ENCODE measurements around the gene ENPP4.
"Not testable (repeated sequence)": the region's sequence is repeated elsewhere in the genome, so short reads cannot be mapped to it uniquely, and the experiment has no call there.

The ENPP4 gene

GRCh38 chr6:46129629-46130511 is at the start of gene ENPP4:
Gene ENPP4, plus strand, starts transcription at chr6:46129989. Its CDS starts 9,595 bp downstream, at chr6:46139584.
- peak; percentile 68 to 86 (median 81) for DNase-seq (ENCODE audit: low read depth in 3 of 3)

GRCh38 chr6:46080111-46080510 is 49.7 kb upstream of the ENPP4 start:
- DNase-seq (ENCODE audit: low read depth in 3 of 3), result no peak

- DNase-seq (ENCODE audit: low read depth in 3 of 3), result not testable (repeated sequence)
Observed at GRCh38 chr6:46085688-46086087, 44.1 kb upstream of the ENPP4 start.

GRCh38 chr6:46090115-46091079 is 39.4 kb upstream of the ENPP4 start:
- peak in 2 of 3 experiments; percentile 15 to 21 for DNase-seq (ENCODE audit: low read depth in 3 of 3)

GRCh38 chr6:46091080-46091478 is 38.7 kb upstream of the ENPP4 start:
- no peak for DNase-seq (ENCODE audit: low read depth in 3 of 3)

GRCh38 chr6:46095251-46095650 is 34.5 kb upstream of the ENPP4 start:
- no peak for DNase-seq (ENCODE audit: low read depth in 3 of 3)

DNA sequence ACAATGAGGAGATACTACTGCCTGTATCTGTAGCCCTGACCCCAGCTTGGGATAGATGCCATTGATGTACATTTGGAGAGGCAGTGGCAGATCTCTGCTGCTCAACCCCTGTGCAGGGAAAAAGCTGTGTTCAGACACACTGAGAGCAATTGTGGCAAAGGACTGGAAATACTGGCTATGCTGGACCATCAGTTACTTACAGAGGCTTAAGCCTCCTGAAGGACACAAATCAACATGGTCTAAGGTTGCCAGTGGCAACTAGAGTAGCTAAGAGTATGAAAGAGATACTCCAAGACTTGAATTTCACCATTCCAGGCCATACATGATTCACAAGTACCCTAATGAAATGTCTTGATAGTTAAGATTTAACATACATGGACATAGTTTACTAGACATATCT is 32.4 kb upstream of the ENPP4 start:
- no peak for DNase-seq (ENCODE audit: low read depth in 3 of 3)

DNA sequence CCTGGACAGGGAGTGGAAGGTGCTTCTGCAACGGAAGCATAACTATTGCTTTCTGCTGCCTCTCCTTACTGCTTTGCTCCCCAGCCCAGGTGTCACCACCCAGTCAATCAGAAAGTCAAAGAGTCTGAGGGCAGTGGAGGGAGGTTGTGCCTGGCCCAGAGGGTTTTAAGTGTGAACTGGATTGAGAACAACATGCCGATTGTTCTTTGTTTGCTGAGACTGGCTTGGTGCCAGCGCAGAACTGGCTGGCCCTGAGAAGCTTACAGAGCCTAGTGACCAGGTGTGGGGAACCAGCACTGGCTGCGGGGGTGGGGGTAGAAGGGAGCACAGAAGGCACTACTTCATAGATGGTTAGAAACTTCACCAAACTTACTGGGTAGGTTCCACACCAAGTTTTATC is 31.1 kb upstream of the ENPP4 start:
- no peak for DNase-seq (ENCODE audit: low read depth in 3 of 3)

DNA sequence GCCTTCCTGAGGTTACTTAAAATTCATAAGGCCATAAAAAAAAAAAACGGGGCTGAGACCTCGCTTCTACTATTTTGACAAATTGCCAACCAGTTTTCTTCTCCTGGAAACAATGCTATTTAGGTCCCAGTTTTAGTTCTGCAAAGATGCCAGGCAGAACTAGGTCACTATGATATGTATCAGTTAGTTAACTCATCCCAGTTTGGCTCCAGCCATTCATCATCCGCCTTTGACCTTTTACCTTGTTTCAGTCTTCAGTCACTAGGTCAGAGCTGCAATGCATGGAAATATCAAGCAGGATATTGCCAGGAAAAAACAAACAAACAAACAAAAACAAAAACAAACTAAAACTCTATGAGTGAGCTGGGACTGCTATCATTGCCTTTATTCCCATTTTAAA is 29.8 kb upstream of the ENPP4 start:
- no peak for DNase-seq (ENCODE audit: low read depth in 3 of 3)

- no peak for DNase-seq (ENCODE audit: low read depth in 3 of 3)
Observed at GRCh38 chr6:46102123-46102522, 27.7 kb upstream of the ENPP4 start.

GRCh38 chr6:46103441-46104115 is 26.2 kb upstream of the ENPP4 start:
- DNase-seq (ENCODE audit: low read depth in 3 of 3), result no peak

DNA sequence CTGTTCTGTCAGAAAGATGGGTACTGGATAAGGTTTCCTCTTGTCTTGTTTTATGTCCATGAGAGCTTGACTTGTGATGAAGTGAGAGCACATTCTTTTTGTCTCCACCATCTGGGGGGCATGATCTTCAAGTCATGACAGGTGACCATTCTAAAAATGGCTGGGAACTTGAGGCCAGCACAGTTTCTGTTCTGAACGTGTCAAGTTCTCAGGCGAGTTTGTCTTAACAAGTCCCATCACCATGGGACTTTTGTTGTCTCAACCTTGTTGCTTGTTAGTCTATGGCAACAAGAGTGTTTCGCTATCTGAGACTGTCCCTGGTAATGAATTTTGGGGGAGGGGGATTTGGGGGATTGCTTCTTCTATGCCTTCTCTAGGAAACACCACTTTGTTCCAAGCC is 25.6 kb upstream of the ENPP4 start:
- no peak for DNase-seq (ENCODE audit: low read depth in 3 of 3)

DNA sequence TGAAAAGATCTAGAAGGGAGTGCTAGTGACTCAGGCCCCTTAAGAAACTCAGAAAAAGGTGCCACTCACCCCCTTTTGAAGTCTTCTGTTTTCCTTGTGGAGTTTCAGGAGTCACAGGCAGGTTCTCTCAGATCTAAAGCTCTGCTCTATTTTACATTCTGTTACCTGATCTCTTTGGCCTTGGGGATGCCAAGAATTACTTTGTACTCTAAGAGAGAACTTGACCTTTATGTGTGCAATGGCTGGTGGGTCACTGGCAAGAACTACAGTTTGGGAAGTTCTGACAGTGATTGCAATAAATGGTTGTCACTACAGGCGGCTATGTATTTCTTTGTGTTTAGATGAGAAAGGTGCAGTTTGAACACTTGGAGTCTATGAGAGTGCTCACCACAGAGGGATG is 24.2 kb upstream of the ENPP4 start:
- no peak for DNase-seq (ENCODE audit: low read depth in 3 of 3)

- no peak for DNase-seq (ENCODE audit: low read depth in 3 of 3)
Observed at GRCh38 chr6:46113370-46113769, 16.4 kb upstream of the ENPP4 start.

GRCh38 chr6:46115634-46116033 is 14.2 kb upstream of the ENPP4 start:
- no peak for DNase-seq (ENCODE audit: low read depth in 3 of 3)

DNA sequence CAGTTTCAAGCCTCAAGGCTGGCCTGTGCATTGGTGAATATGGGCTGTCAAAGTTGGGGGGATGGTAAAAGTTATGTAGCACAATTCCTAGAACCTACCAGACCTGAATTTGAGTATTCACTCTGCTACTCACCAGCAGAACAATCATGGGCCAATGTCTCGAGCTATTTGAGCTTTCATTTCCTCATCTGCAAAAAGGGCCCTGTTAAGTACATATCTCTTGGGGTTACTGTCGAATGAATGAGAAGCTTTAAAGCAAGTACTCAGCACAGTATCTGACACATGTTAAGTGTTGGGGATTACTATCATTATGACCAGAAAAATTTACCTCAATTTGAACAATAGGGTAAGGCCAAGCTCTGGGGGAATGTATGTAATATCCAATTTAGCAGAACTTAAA is 13.5 kb upstream of the ENPP4 start:
- DNase-seq (ENCODE audit: low read depth in 3 of 3), result no peak

- no peak for DNase-seq (ENCODE audit: low read depth in 3 of 3)
Observed at GRCh38 chr6:46118157-46118556, 11.6 kb upstream of the ENPP4 start.

DNA sequence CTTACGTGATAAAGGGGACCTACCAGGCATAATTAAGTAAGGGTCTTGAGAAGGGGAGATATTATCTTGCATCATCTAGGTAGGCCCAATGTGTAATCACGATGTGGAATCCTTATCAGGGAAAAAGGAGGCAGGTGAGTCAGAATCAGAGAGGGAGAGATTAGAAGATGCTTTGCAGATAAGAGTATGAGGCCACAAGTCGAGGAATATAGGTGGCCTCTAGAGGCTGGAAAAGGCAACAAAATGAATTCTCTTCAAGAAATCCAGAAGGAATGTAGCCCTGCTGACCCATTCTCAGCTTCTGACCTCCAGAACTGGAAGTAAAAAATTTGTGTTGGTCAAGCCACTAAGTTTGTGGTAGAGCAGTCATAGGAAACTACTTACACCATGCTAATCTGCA is 11.0 kb upstream of the ENPP4 start:
- no peak for DNase-seq (ENCODE audit: low read depth in 3 of 3)

- not testable (repeated sequence) for DNase-seq (ENCODE audit: low read depth in 3 of 3)
Observed at GRCh38 chr6:46119679-46120078, 10.1 kb upstream of the ENPP4 start.

- no peak for DNase-seq (ENCODE audit: low read depth in 3 of 3)
Observed at GRCh38 chr6:46128476-46128875, 1.3 kb upstream of the ENPP4 start.

GRCh38 chr6:46129291-46129628 is 529 bp upstream of the ENPP4 start:
- DNase-seq (ENCODE audit: low read depth in 3 of 3), result no peak

DNA sequence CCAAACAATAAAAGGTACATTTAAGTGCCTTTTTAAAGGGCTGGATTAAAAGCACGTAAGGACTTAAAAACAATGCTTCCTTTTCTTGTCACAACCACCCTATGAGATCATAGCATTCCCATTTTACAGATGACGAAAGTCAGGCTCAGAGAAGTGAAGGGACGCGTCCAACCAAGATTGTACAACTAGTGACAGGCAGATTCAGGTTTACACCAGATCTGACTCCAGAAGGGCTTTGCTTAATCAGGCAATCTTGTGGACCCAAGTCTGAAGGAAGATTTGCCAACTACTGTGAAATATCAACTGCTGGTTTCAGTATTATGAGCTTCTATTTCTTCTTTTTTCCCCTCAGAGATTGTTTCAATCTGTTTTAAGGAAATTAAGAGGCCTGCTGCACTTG is 877 bp downstream of the ENPP4 start:
- DNase-seq (ENCODE audit: low read depth in 3 of 3), result no peak

Measured in stimulated activated CD4-positive, alpha-beta T cell treated with anti-CD3 and anti-CD28 coated beads, TNF-alpha, amount 100 ng/mL, for 4 hours (primary cell).